GM19468 (cell line): Measurements from ENCODE around the gene HLCS.

Source experiments
- ATAC-seq: cut with Tn5 transposase; IDR thresholded peaks from one replicate; pipeline ENCODE4 v1.9.1; 2021; ENCODE audit warnings: mild to moderate bottlenecking, moderate library complexity, moderate number of reproducible peaks; ENCODE audit not compliant: unreplicated experiment; ENCODE audit errors: extremely low read depth

The HLCS gene

DNA sequence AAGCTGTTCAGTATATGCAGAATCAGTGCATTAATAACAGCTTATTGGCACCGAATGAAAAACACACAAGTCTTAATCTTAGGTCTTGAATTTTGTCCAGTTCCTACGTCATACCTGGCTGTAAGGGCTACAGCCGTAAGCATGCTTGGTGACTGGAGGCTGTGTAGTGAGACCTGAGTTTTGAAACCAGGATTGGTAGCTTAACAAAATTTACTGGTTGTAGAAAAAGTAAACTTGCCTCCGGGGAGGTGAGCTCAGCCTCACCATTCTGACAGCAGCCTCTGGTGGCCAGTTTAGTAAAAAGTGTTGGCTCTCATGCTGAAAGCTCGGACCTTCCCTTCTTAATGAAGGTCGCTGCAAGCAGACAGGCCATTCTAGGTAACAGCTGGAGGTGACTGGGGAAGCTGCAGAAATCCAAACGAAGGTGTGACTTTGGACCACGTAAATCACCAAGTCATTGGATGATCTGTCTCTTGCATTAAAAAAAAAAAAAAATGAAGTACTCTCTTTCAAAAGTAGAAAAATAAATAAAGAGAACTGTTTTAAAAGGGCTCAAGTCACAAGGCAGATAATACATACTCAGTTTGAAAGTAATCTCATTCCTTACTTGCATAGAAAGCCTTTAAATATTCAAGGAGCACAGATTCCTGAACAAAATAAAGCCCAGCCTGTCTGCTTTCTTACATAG is 48.9 kb downstream of the HLCS start:
- no peak for ATAC-seq

- ATAC-seq: no peak
Observed at GRCh38 chr21:36916718-36917117, 49.8 kb downstream of the HLCS start.

DNA sequence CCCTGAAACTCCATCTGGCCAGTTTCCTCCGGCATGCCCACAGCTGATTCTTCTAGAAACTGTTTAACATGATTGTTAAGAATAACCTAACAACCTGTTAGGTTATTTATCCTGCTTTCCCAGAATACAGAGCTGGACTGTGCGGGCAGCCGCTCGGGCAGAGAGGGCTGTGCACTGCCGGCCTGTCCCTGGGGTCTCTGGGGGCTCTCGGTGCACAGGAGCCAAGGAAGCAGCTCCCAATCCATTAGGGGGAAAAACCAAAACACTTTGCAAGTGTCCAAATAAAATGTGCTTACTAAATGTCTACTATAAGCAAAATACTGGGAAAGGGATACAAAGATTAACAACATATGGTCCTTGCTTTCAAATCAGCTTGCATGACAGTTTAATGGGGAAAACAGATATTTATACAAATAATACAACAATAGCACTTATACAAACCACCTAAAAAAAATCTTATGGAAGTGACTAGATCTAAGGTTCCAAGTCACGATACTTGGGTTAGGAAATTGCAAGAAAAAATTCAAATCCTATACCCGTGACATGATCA is 50.7 kb downstream of the HLCS start:
- no peak for ATAC-seq

DNA sequence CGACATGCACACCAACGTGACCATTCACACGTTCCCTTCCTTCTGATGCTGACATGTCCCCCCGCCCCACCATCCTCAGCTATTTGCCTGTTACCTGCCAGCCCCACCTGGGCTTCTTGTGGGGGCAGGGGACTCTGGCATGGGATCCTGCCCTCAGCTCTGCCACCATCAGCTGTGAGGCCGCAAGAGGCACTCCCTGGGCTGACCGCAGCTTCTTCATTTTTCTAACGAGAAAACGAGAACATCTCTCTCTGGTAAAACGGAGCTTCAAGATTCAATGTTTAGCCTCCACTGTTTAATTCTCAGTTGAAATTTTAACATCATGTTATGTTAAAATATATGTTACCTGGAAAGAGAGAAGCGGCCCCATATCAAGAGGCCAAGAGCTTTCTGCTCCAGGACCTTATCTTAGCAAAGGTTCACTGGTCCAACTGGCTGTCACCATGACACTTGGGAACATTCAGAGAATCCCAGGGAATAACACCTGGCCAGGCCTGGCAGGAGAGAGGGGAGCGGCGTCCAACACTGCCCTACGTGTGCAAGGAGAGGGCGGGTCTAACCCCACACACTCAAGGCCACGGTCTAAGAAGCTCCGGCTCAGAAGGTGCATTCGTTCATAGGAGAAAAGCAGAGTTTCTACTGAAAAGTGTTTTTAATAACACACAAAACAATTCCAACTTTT is 51.3 kb downstream of the HLCS start:
- ATAC-seq: no peak

DNA sequence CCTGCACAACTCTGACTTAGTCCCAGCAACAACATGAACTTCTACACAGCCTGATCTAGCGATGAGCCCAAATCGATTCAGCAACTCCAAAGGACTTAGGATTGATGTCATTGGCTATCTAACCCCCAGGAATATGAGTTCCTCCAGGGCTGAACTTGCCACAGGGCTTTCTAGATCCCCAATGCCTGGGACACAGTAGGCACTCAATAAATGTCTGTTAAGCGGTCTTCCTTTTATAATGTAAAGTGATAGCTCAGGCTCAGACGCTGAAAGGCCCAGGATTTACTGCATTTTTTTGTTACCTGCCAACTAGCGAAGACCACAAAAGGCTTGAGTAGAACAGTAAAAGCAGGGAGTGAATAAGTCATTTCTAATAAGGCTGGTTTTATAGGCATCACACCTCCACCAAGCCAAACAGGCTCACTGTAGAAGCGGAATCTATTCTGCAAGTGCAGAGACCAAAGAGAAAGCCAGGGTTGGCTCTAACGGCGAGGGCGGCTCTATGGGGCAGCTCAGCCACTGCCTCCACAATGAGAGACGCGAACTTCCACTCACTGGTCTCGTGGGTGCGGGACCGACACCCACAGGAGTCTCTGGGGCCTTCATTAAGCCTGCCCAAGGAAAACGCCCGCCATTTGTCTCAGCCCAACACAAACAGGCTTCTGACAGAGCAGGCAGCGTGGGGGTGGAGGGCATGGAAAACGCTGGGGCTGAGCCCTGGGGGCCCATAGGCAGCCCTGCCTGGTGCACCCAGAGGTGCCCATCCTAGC is 52.0 kb downstream of the HLCS start:
- no peak for ATAC-seq

DNA sequence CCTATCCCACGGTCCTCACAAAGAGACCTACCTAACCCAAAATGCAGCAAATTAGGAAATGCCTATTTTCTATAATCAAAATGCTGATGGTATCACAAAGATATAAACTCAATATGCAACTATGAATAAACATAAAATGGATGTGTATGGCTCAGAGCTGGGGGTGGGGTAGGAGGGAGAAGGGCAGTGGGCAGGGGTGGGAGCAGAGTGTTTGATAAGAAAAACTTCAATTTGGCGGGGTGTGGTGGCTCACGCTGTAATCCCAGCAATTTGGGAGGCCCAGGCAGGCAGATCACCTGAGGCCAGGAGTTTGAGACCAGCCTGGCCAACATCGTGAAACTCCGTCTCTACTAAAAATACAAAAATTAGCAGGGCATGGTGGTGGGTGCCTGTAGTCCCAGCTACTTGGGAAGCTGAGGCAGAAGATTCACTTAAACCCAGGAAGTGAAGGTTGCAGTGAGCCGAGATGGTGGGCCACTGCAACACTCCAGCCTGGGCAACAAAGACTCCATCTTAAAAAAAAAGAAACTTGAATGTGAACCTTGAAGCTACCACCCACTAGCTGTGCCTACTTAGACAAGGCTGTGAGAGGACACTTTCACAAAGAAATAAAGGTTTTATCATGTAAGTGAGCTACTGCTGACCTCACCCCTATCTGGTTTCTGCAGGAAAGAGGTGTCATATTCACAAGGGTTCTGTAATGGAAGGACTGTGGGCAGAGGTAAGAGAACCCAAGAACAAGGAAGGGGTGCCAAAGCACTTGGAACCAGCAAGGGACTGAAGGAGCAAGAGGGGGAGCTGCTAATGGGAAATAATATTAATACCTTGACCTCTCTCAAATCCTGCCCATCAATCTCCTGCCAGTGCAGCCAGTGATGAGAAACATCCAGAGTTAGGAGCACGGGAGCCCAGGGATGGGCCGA is 53.0 kb downstream of the HLCS start:
- ATAC-seq: no peak

DNA sequence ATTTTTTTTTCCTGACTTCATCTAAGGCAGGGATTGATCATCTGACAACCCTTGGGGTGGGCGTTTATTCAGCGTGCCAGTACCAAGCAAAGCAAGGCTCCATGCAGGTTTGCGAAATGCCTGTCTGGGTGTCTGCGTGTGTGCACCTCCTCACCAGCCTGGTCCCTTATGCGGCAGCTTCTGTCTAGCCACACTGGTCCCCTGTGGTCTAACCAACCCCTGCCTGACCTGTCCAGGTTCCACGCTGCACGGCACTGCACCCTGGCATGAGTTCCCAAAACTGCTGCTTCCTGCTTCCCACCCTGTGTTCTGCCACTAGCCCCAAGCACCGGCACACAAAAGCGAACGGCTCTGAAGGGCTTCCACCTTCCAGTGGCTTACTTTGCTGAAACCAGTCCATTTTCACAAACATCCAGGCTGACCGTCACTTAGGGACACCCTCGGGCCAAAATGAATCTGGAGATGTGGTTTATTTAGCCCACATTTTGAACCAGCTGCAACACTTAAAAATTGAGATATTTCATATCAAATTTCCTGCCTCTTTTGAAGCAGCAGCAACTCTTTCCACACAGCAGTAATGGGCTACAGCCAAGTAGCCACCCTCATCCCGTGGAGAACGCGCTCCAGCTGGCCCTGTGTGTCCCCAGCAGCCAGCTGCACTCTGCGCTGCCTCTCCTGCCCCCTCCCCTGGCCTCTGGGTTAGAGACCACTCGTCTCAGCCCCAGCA is 55.7 kb downstream of the HLCS start:
- ATAC-seq: no peak

GRCh38 chr21:36909901-36910561 is 56.4 kb downstream of the HLCS start:
- ATAC-seq: no peak

- no peak for ATAC-seq
Observed at GRCh38 chr21:36909423-36909822, 57.0 kb downstream of the HLCS start.

- ATAC-seq: no peak
Observed at GRCh38 chr21:36908260-36908908, 58.1 kb downstream of the HLCS start.

GRCh38 chr21:36904093-36904666 is 62.3 kb downstream of the HLCS start:
- ATAC-seq: no peak

DNA sequence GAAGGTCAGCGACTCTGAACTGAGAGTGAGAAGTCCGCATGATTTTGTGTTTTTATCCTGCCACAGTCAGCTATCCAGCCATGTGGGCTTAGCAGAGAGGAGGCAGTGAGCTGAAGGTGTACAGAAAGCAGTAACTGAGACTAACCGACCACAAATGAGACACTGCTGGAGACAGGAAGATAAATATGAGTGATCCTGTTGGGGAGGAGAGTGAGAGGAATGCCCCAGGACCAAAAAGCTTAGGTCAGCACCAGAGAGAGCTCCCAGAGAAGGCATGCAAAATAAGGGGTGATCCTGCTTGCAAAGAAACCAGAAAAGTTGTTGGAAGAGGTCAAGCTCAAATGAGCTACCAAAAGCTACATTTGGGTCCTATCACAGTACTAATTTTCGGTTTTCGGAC is 63.7 kb downstream of the HLCS start:
- no peak for ATAC-seq

- no peak for ATAC-seq
Observed at GRCh38 chr21:36902331-36902730, 64.1 kb downstream of the HLCS start.

DNA sequence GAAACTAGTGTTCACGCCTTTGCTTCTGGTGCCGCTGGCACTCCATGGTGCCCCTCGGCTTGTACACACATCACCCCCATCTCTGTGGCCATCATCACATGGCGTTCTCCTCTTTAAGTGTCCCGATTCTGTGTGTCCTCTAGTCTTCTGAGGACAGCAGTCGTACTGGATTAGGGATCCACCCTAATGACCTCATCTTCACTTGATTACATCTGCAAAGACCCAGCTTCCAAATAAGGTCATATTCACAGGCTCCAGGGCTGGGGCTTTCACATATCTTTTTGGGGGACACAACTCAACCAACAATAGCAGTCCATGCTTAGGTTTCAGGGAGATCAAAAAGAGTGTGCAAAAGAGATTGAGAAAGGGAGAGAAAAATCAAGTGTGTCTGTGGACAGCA is 64.9 kb downstream of the HLCS start:
- ATAC-seq: no peak

GRCh38 chr21:36893581-36893980 is 72.9 kb downstream of the HLCS start:
- ATAC-seq: no peak

DNA sequence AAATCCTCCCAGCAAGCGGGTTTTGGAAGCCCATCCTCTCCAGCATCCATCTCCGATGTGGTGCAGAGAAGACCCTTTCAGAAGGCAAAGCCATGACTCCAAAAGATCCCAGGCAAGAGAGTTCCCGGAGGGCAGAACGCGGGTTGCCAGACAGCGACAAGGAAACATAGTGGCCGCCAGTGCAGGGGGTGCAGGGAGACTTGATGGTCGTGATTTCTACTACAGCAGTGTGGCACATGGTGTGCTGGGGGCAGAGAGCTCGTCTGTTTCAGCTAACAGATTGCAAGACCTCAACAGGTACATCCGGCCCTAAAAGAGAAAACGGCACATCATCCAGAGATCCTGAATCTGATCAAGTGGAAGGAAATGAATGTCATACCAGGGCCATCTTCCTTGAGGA is 74.3 kb downstream of the HLCS start:
- ATAC-seq: no peak

DNA sequence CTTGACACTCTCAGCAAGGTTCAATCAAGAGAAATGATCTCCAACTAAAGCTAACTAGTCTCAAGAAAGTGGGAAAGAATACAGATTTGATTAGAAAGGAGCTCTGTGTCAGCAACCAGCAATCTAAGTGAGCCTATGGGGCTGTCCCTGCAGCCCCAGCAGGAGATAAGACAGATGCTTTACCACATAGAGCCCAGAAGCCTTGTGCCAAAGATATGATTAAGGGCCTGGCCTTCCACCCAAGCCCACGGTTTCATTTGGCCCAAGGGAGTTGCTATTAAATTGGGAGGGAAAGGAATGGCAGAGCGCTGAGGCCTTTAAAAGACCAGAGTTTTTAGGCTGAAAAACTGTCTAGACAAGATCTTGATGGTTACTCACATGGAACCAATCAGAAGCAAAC is 74.8 kb downstream of the HLCS start:
- no peak for ATAC-seq

DNA sequence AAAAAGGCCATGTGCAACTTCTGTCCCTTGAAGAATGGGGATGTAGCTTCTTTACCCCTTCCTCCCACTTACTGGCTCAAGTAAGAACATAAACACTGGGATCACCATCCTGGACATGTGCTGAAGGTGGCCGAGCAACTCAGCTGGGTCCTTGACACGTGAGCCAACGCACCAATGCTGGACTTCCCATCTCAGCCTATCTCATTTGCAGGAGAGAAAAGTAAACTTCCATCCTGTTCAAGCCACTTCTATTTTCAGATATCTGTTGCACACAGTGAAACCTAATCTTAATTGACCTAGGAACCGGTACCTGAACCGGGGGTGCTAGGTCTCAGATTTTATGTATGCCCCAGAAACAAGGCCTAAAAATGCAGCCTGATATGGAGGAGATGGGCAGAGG is 75.3 kb downstream of the HLCS start:
- ATAC-seq: no peak
